Central memory CD4-positive, alpha-beta T cell (primary cell): ENCODE measurements around the gene PBX2.

Experiments used
- DNase-seq: peaks from one replicate; pipeline ENCODE4 v3.0.0; 2022

PBX2 gene

DNA sequence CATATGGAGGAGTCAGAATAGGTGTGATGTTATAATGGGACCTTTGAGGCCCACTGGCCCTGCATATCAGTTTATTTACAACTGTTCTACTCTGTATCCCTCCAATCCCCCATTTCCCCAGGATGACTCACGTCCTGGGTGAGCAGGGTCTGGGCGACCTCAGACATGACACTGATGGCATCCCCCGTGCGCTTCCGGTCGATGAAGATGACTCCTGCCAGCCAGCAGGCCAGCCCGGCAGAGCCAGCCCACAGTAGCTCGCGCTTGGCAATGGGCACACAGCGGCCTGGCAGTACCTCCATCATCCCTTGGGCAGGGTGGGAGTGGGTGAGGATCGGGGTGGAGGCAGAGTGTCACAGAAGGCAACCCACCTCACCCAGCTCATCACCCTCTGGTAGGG, 19.7 kb downstream of the PBX2 start:
- no peak for DNase-seq

GRCh38 chr6:32168807-32169591, 21.0 kb downstream of the PBX2 start:
- no peak for DNase-seq

GRCh38 chr6:32168350-32168749, 21.7 kb downstream of the PBX2 start:
- DNase-seq: no peak

DNA sequence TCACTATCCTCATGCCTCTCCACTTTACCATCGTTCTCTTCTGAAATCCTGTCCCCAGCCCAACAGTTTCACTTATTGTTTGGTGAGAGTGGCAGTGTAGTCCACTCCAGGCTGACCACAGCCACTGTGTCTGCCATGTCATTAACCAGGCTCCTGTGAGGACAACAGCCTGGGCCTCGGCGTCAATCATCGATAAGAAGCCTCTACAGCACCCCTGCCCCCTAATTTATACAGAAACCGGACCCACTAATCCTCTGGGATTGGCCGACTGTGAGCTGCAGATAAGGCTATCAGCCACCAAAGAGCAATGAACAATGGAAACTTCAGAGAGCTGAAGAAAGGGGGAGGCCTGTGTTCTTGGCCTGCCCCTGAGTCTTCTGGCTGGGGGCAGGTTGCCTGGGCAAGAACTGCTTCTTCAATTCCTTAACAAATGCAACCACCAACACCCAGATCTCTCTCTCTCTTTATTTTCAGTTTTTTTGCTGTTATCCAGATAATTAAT, 22.2 kb downstream of the PBX2 start:
- no peak for DNase-seq

- no peak for DNase-seq
Measured at GRCh38 chr6:32167154-32167760, 22.7 kb downstream of the PBX2 start.

DNA sequence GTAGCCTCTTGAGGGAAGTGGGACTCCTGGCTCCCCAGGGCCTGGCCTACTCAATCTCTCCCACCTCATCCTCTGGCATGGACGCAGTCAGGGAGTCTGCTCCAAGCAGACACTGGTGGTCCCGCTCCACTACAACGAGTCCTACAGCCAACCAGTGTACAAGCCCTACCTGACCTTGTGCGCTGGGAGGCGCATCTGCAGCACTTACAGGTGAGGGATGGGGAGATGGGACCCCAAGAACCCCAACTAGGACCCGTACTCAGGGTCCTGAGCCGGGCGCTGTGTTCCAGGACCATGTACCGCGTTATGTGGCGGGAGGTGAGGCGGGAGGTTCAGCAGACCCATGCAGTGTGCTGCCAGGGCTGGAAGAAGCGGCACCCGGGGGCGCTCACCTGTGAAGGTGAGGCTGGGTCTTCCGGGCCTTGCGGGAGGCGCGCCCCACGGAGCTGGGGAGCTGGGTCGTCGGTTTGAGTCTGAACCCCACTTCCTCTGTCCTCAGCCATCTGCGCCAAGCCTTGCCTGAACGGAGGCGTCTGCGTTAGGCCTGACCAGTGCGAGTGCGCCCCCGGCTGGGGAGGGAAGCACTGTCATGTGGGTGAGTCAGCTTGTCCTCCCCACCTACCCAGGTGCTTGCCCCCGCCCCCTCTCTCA, 23.5 kb downstream of the PBX2 start:
- no peak for DNase-seq

DNA sequence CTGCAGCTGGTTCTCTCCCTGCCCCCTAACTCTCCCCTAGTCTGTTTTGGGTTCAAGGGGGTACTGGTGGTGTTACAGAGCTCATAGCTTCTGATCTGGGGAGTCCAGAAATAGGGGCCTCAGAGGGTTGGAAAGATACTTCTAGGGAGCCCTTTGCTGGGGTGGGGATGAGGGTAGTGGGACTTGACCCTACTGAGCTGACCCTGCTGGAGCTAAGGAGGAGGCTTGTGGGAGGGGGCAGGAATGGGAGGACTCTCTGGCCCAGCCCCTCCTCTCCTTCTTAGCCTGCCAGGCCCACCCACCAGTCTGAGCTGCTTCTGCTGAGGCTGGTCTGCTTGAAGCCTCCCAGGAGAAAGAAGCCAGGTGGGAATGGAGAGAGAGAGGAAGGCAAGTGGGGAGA, 25.7 kb downstream of the PBX2 start, which contains the start of gene EGFL8:
Gene EGFL8 (plus strand): TSS at position 301 of the 400 bp plus-strand sequence. CDS start 1,571 bp downstream, outside the sequence.
- no peak for DNase-seq

DNA sequence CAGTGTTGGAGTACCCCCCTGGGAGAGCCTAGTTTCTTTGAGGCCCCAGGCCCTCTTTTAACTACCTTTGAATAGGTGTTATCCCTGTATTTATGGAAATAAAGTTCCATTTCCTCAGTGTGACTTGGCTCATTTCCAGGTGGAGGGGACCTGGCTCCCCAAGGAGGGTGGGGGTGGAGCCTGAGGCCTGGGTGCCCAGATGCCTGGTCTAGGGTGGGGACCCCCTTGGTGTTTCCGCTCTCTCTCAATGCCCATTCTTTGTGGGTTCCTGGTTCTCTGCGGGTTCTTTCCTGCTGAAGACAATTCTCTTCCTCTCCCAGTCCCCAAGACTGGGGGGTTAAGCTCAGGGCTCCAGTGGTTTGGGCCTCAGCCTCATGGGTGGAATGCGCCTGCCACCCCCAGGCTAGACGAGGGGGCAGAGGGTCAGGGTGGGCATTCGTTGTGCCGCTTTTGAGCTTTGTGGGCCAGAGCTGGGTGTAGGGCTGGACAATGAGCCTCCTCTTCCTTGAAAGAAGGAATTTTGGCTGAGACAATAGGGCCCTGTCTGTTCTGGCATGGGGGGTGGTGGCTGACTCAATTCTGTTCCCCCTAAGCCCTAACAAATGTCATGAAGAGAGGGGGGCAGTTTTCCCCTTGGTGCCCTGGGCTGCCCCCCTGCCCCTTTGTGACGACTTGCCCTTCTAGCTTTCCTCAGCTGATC, 26.3 kb downstream of the PBX2 start:
- no peak for DNase-seq

DNA sequence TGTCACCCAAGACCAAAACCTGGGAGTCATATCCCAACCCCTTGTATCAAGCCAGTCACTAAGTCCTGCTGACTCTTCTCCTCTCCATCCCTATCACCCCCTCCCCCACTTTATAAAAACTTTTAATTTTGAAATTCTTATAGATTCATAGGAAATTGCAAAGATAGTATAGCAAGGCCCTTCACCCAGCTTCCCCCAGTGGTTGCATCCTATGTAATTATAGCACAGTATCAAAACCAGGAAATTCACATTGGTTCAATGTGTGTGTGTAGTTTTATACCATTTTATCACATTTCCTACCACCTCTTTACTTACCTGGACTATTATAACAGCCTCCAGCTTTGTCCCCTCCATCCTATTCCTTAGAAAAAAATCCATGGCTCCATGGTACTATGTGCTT, 31.9 kb downstream of the PBX2 start:
- DNase-seq: no peak

DNA sequence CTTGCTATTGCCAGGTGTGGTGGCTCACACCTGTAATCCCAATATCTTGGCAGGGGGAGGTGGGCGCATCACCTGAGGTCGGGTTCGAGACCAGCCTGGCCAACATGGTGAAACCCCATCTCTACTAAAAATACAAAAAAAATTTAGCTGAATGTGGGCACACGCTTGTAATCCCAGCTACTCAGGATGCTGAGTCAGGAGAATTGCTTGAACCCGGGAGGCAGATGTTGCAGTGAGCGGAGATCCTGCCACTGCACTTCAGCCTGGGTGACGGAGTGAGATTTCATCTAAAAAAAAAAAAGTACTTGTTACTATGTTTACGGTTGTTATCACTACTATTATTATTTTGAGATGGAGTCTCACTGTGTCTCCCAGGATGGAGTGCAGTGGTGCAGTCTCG, 33.1 kb downstream of the PBX2 start:
- no peak for DNase-seq

GRCh38 chr6:32154514-32155161, 35.4 kb downstream of the PBX2 start:
- DNase-seq: peak; percentile 63

GRCh38 chr6:32153564-32154513, 36.2 kb downstream of the PBX2 start, which contains the start of gene PPT2:
Gene PPT2 (plus strand): TSS chr6:32154141. CDS start chr6:32154595, 454 bp downstream.
- peak; percentile 70 for DNase-seq

DNA sequence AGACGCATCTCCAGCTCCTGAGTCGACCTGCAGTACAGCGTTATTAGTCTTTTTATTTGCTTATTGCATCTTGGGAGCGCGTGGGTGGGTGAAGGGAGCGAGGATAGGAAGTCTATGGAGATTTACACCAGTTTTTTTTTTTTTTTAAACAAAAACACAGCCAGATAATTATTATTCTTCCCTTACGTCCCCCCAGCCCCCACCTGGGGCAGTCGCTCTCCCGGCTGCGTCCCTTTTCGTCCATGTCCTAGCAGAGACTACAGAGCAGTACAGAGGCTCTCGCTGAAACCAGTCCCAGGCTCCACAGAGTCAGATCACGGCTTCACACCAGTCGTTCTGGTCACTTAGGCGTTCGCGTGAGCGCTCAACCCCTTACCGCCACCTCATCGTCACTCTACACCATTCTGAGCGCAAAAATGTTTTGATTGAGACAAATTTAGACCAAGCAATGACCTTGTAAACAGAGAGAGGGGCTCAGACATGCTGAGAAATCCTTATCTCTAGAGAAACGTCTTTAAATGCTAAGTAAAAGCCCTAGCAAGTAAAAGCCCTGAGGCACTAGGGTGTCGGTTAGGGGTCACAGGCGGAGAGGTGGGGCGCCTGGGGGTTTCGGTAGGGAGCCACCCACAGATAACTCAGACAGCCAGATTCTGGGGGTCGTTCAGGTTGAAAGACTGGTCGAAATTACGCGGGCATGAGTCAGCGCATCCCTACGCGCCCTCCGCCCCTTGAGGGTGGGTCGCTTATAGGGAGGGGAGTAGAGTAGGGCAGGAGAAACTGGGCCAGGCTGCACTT, 37.0 kb downstream of the PBX2 start:
- no peak for DNase-seq

DNA sequence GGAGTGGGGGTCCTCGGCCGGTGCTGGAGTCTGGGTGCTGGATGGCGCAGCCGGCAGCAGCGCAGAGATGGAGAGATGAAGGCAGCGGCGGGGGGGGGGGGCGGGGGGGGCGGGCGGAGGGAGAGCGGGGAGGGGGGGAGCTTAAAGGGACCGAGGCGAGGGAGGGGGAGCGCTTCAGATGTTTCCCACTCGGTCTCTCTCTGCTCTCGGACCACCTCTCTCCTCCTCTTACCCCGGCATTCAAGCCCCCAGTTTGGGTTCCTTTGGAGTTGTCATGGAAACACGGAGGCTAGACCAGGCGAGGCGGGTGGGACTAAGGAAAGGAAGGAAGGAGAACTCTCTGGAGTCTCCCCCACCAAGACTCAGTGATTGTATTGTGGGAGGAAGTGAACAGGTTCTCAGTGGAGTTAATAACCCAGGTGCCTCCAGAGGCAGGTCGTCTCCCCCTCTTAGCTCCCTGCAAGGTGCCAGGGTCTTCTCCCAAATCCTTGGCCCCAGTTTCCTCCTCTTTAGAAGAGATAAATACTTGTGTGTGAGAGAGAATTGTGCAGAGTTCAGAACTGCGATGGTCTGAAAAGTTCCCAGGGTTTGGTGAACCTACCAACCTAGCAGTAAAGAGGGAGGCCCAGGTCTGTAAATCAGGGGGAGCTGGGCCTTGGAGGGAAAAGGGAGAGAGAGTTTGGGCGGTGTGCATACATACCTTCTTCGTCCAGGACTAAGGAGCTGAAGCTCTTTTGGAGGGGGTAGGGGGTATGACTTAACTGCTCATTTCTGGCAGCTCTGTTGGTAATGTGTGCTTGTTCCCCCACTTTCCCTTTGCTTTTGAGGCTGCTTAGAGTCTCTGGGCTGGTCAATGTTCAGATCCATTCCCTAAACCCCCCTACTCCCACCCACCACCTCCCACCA, 37.9 kb downstream of the PBX2 start, which contains the start of gene PRRT1:
Gene PRRT1 (minus strand): TSS at position 77 of the 906 bp plus-strand sequence. CDS start 112 bp downstream, outside the sequence.
- no peak for DNase-seq

DNA sequence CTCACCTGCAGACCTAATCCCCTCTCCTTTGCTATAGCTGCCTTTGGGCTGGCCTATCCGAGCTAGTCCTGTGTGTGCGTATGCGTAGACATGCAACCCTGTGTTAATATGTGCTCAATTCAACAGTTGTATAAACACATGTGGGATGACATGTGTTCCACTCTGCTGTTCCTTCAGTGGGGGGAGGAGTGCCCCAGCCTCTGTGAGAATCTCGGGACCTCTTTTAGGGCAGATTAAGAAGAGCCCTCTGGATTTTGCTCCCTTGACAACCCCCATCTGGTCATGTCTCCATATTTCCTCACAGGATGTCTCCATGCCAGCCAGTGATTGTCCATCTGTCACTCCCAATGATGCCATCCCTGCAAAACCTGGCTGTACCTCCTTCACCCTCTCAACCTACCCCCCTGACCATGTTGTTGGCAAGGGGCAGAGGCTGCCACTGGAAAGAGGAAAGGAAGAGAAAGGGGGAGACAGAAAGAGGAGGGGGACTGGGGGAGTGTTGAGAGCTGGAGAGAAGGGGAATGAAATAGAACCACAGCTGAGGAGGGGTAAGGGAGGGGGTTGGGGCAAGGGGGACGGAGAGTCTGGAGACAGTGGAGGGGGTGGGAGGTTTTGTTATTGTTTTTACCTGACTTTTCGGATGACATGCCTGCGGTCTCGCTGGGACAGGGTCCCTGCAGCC, 38.7 kb downstream of the PBX2 start:
- no peak for DNase-seq

- DNase-seq: no peak
Measured at GRCh38 chr6:32149932-32150870, 39.8 kb downstream of the PBX2 start.

DNA sequence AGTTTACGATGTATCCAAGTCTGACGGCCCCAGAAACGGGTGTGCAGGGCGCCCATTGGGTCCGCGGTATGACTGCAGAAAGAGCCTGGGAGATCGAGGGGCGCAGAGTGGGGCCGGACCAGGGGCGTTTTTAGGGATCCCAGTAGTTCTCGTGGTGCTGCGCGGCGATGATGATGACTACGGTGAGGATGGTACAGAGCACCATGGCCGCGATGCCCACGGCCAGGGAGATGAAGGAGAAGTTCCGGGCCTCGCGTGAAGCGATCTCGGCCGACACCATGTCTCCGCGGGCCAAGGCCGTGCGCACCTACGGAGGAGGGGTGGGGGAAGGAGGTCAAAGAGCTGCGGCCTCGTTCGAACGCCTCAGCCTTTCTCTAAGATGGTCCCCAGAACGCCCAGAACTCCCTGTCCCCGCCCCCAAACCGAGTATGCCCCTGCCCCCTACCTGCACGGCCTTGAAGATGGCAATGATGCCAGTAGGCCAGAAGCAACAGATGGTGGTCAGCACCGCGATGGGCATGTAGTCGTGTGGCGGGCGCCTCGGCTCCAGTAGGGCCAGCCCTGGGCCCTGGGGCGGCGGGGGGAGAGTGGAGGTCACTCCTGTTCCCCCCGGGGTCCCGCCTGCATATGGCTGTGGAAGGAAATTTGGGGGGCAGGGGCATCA, 40.8 kb downstream of the PBX2 start:
- DNase-seq: no peak
